Measurements from ENCODE around the gene LRRC32.

Gene LRRC32

GRCh38 chr11:76685237-76685636, 14.7 kb upstream of the LRRC32 start:
- Histone ChIP-seq H2AFZ (ENCODE audit: low read length) (no peak overlapping the region), H3K79me2 (ENCODE audit: insufficient read depth, low read length) (no peaks in the 10 kb centered on the region), H3K4me3 (ENCODE audit: low read length, poor library complexity, severe bottlenecking) (no peak overlapping the region), H3K9ac (ENCODE audit: low read depth, low read length, poor library complexity, severe bottlenecking) (no peak overlapping the region), H3K9me3 (ENCODE audit: insufficient read depth, low read depth, low read length) (no peaks in the 10 kb centered on the region), H3K36me3 (ENCODE audit: insufficient read depth, low read length) (no peaks in the 10 kb centered on the region), H3K4me1 (ENCODE audit: insufficient read depth, low read length, poor library complexity, severe bottlenecking) (no peaks in the 10 kb centered on the region), H3K9me2 (replicated peaks; ENCODE audit: low read depth, low read length) (no peaks in the 10 kb centered on the region), H4K20me1 (ENCODE audit: insufficient read depth, low read length, poor library complexity, severe bottlenecking) (no peaks in the 10 kb centered on the region), H3K4me2 (ENCODE audit: low read depth, low read length, poor library complexity, severe bottlenecking) (no peak overlapping the region), H3F3A (ENCODE audit: low read depth) (no peaks in the 10 kb centered on the region), H3K27me3 (ENCODE audit: insufficient read depth, low read length, poor library complexity, severe bottlenecking) (no peaks in the 10 kb centered on the region)
- TF ChIP-seq CTCF (conservative IDR thresholded peaks at IDR 0.05; ENCODE audit: low read length): no peak
- no peak for TF ChIP-seq EZH2phosphoT487 (IDR thresholded peaks at IDR 0.05; ENCODE audit: borderline replicate concordance)

- Histone ChIP-seq H2AFZ (ENCODE audit: low read length) (no peak overlapping the region), H3K79me2 (ENCODE audit: insufficient read depth, low read length) (no peaks in the 10 kb centered on the region), H4K20me1 (ENCODE audit: insufficient read depth, low read length, poor library complexity, severe bottlenecking) (no peaks in the 10 kb centered on the region), H3K4me2 (ENCODE audit: low read depth, low read length, poor library complexity, severe bottlenecking) (no peak overlapping the region), H3K9ac (ENCODE audit: low read depth, low read length, poor library complexity, severe bottlenecking) (no peak overlapping the region), H3K36me3 (ENCODE audit: insufficient read depth, low read length) (no peaks in the 10 kb centered on the region), H3K4me1 (ENCODE audit: insufficient read depth, low read length, poor library complexity, severe bottlenecking) (no peaks in the 10 kb centered on the region), H3K27me3 (ENCODE audit: insufficient read depth, low read length, poor library complexity, severe bottlenecking) (no peaks in the 10 kb centered on the region), H3K9me2 (replicated peaks; ENCODE audit: low read depth, low read length) (no peaks in the 10 kb centered on the region), H3F3A (ENCODE audit: low read depth) (no peaks in the 10 kb centered on the region), H3K9me3 (ENCODE audit: insufficient read depth, low read depth, low read length) (no peaks in the 10 kb centered on the region), H3K4me3 (ENCODE audit: low read length, poor library complexity, severe bottlenecking) (no peak overlapping the region)
- TF ChIP-seq EZH2phosphoT487 (IDR thresholded peaks at IDR 0.05; ENCODE audit: borderline replicate concordance) (no peak), CTCF (conservative IDR thresholded peaks at IDR 0.05; ENCODE audit: low read length) (no peak)
Measured at GRCh38 chr11:76684516-76684915, 14.0 kb upstream of the LRRC32 start.

GRCh38 chr11:76683161-76684095, 12.9 kb upstream of the LRRC32 start:
- no peak overlapping the region for H2AFZ ChIP-seq (ENCODE audit: low read length)
- TF ChIP-seq EZH2phosphoT487 (IDR thresholded peaks at IDR 0.05; ENCODE audit: borderline replicate concordance) (no peak), CTCF (conservative IDR thresholded peaks at IDR 0.05; ENCODE audit: low read length) (no peak)
- H3K36me3 ChIP-seq (ENCODE audit: insufficient read depth, low read length): no peaks in the 10 kb centered on the region
- no peaks in the 10 kb centered on the region for H4K20me1 ChIP-seq (ENCODE audit: insufficient read depth, low read length, poor library complexity, severe bottlenecking)
- H3K9me2 ChIP-seq (replicated peaks; ENCODE audit: low read depth, low read length): no peaks in the 10 kb centered on the region
- no peaks in the 10 kb centered on the region for H3K27me3 ChIP-seq (ENCODE audit: insufficient read depth, low read length, poor library complexity, severe bottlenecking)
- H3F3A ChIP-seq (ENCODE audit: low read depth): no peaks in the 10 kb centered on the region
- H3K9me3 ChIP-seq (ENCODE audit: insufficient read depth, low read depth, low read length): no peaks in the 10 kb centered on the region
- H3K4me2 ChIP-seq (ENCODE audit: low read depth, low read length, poor library complexity, severe bottlenecking): no peak overlapping the region
- no peaks in the 10 kb centered on the region for H3K79me2 ChIP-seq (ENCODE audit: insufficient read depth, low read length)
- no peak overlapping the region for H3K9ac ChIP-seq (ENCODE audit: low read depth, low read length, poor library complexity, severe bottlenecking)
- H3K4me1 ChIP-seq (ENCODE audit: insufficient read depth, low read length, poor library complexity, severe bottlenecking): no peaks in the 10 kb centered on the region
- H3K4me3 ChIP-seq (ENCODE audit: low read length, poor library complexity, severe bottlenecking): no peak overlapping the region
